Measurements from ENCODE around the gene PIEZO2. TPM values are rescaled to one million over a fixed set of nuclear protein-coding genes. Genes with fewer than 3 reads are reported as not detected.
"Not testable (repeated sequence)": the region's sequence is repeated elsewhere in the genome, so short reads cannot be mapped to it uniquely, and the experiment has no call there.

Gene PIEZO2
- polyA plus RNA-seq, 1 donor from 2014 or later, result 0.30 TPM

DNA sequence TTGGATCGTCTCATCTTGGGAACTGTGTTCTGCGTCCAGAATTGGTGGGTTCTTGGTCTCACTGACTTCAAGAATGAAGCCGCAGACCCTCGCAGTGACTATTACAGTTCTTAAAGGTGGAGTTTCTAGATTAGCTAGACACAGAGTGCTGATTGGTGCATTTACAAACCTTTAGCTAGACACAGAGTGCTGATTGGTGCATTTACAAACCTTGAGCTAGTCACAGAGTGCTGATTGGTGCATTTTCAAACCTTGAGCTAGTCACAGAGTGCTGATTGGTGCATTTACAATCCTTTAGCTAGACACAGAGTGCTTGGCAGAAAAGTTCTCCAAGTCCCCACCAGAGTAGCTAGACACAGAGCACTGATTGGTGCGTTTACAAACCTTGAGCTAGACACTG lies 233.6 kb downstream of the PIEZO2 start:
- H3K4me3 ChIP-seq (ENCODE audit: low read length); H3K9me3 ChIP-seq (ENCODE audit: low read length); H3K9ac ChIP-seq (ENCODE audit: low read length); H3K4me2 ChIP-seq (ENCODE audit: low read length); H3K27ac ChIP-seq (ENCODE audit: low read length); H3K79me2 ChIP-seq (replicated peaks; ENCODE audit: insufficient read depth, low read length); H2AFZ ChIP-seq (ENCODE audit: low read depth, low read length); H3F3A ChIP-seq (ENCODE audit: insufficient read depth, low read length, poor library complexity, severe bottlenecking); H4K20me1 ChIP-seq (ENCODE audit: insufficient read depth); H3K27me3 ChIP-seq (ENCODE audit: insufficient read depth, low read depth, low read length); H3K36me3 ChIP-seq (ENCODE audit: insufficient read depth, low read length); H3K9me2 ChIP-seq (ENCODE audit: insufficient read depth, low read length): not testable (repeated sequence)

- not testable (repeated sequence) for H3K79me2 ChIP-seq (replicated peaks; ENCODE audit: insufficient read depth, low read length); H3F3A ChIP-seq (ENCODE audit: insufficient read depth, low read length, poor library complexity, severe bottlenecking); H3K27ac ChIP-seq (ENCODE audit: low read length); H3K9ac ChIP-seq (ENCODE audit: low read length); H4K20me1 ChIP-seq (ENCODE audit: insufficient read depth); H3K36me3 ChIP-seq (ENCODE audit: insufficient read depth, low read length); H3K4me3 ChIP-seq (ENCODE audit: low read length); H3K27me3 ChIP-seq (ENCODE audit: insufficient read depth, low read depth, low read length); H3K9me3 ChIP-seq (ENCODE audit: low read length); H3K4me2 ChIP-seq (ENCODE audit: low read length); H3K9me2 ChIP-seq (ENCODE audit: insufficient read depth, low read length); H2AFZ ChIP-seq (ENCODE audit: low read depth, low read length)
These were observed 234.8 kb downstream of the PIEZO2 start for GRCh38 chr18:10914610-10915009.

GRCh38 chr18:10913919-10914318 lies 235.4 kb downstream of the PIEZO2 start:
- no peak overlapping the region for H2AFZ ChIP-seq (ENCODE audit: low read depth, low read length)
- TF ChIP-seq CTCF (IDR thresholded peaks at IDR 0.05; ENCODE audit: poor library complexity, severe bottlenecking) (no peak), MXI1 (conservative IDR thresholded peaks at IDR 0.05; ENCODE audit: poor library complexity, severe bottlenecking) (no peak), RAD21 (conservative IDR thresholded peaks at IDR 0.05) (no peak), EP300 (conservative IDR thresholded peaks at IDR 0.05; ENCODE audit: poor library complexity, severe bottlenecking) (no peak), TAF1 (IDR thresholded peaks at IDR 0.05; ENCODE audit: low read depth) (no peak), POLR2AphosphoS5 (IDR thresholded peaks at IDR 0.05) (no peak), SMC3 (conservative IDR thresholded peaks at IDR 0.05; ENCODE audit: poor library complexity) (no peak), EZH2 (IDR thresholded peaks at IDR 0.05; ENCODE audit: borderline replicate concordance, insufficient read depth, low read length, poor library complexity, severe bottlenecking) (no peak)
- TF ChIP-seq, protein P1, sequence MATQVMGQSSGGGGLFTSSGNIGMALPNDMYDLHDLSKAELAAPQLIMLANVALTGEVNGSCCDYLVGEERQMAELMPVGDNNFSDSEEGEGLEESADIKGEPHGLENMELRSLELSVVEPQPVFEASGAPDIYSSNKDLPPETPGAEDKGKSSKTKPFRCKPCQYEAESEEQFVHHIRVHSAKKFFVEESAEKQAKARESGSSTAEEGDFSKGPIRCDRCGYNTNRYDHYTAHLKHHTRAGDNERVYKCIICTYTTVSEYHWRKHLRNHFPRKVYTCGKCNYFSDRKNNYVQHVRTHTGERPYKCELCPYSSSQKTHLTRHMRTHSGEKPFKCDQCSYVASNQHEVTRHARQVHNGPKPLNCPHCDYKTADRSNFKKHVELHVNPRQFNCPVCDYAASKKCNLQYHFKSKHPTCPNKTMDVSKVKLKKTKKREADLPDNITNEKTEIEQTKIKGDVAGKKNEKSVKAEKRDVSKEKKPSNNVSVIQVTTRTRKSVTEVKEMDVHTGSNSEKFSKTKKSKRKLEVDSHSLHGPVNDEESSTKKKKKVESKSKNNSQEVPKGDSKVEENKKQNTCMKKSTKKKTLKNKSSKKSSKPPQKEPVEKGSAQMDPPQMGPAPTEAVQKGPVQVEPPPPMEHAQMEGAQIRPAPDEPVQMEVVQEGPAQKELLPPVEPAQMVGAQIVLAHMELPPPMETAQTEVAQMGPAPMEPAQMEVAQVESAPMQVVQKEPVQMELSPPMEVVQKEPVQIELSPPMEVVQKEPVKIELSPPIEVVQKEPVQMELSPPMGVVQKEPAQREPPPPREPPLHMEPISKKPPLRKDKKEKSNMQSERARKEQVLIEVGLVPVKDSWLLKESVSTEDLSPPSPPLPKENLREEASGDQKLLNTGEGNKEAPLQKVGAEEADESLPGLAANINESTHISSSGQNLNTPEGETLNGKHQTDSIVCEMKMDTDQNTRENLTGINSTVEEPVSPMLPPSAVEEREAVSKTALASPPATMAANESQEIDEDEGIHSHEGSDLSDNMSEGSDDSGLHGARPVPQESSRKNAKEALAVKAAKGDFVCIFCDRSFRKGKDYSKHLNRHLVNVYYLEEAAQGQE (IDR thresholded peaks at IDR 0.05; ENCODE audit: borderline replicate concordance), result no peak
- H3K4me3 ChIP-seq (ENCODE audit: low read length), result no peak overlapping the region
- no peaks in the 10 kb centered on the region for H3K79me2 ChIP-seq (replicated peaks; ENCODE audit: insufficient read depth, low read length)
- no peaks in the 10 kb centered on the region for H3K27me3 ChIP-seq (ENCODE audit: insufficient read depth, low read depth, low read length)
- no peaks in the 10 kb centered on the region for H3K36me3 ChIP-seq (ENCODE audit: insufficient read depth, low read length)
- H3K4me2 ChIP-seq (ENCODE audit: low read length), result no peak overlapping the region
- no peak overlapping the region for H3K9ac ChIP-seq (ENCODE audit: low read length)
- H3K9me2 ChIP-seq (ENCODE audit: insufficient read depth, low read length), result no peaks in the 10 kb centered on the region
- no peaks in the 10 kb centered on the region for H3F3A ChIP-seq (ENCODE audit: insufficient read depth, low read length, poor library complexity, severe bottlenecking)
- no peak overlapping the region for H3K27ac ChIP-seq (ENCODE audit: low read length)
- no peaks in the 10 kb centered on the region for H4K20me1 ChIP-seq (ENCODE audit: insufficient read depth)
- no peaks in the 10 kb centered on the region for H3K9me3 ChIP-seq (ENCODE audit: low read length)
